Neural cell (in vitro differentiated cells): ENCODE data around the gene KCNK6. TPM values are rescaled to one million over a fixed set of nuclear protein-coding genes. Genes with fewer than 3 reads are reported as not detected.
"Not testable (repeated sequence)": the region's sequence is repeated elsewhere in the genome, so short reads cannot be mapped to it uniquely, and the experiment has no call there.

Experiments
- H2AFZ ChIP-seq: fragments of 200-600, 300-800 bp; sonication (generic), shearing (Covaris generic); 2 replicates; pipeline ENCODE4 v1.6.0; 2014; ENCODE audit warnings: low read depth, mild to moderate bottlenecking, antibody characterized with exemption, low read length, moderate library complexity
- H3F3A ChIP-seq: fragments of 200-600 bp; shearing (Covaris generic); 2 replicates; pipeline ENCODE4 v1.6.1; 2016; ENCODE audit warnings: mild to moderate bottlenecking, moderate library complexity, mixed read lengths, antibody characterized with exemption, low read length; ENCODE audit not compliant: insufficient read depth, poor library complexity, severe bottlenecking
- H3K27ac ChIP-seq: fragments of 200-600, 300-800 bp; sonication (generic), shearing (Covaris generic); 2 replicates; pipeline ENCODE4 v1.5.1; 2014; ENCODE audit warnings: mild to moderate bottlenecking, low read length, moderate library complexity
- H3K27me3 ChIP-seq: fragments of 300-800, 200-600 bp; sonication (generic), shearing (Covaris generic); 2 replicates; pipeline ENCODE4 v1.6.0; 2014; ENCODE audit warnings: mild to moderate bottlenecking, low read depth, low read length, moderate library complexity; ENCODE audit not compliant: insufficient read depth
- H3K36me3 ChIP-seq: fragments of 300-800, 200-600 bp; sonication (generic), shearing (Covaris generic); 2 replicates; pipeline ENCODE4 v1.5.1; 2014; ENCODE audit warnings: mild to moderate bottlenecking, antibody characterized with exemption, low read length, moderate library complexity; ENCODE audit not compliant: insufficient read depth
- H3K4me2 ChIP-seq: fragments of 300-800, 200-600 bp; sonication (generic), shearing (Covaris generic); 2 replicates; pipeline ENCODE4 v1.6.0; 2014; ENCODE audit warnings: mild to moderate bottlenecking, low read length
- H3K4me3 ChIP-seq: fragments of 300-800, 200-600 bp; sonication (generic), shearing (Covaris generic); 2 replicates; pipeline ENCODE4 v1.5.1; 2014; ENCODE audit warnings: mild to moderate bottlenecking, low read length, moderate library complexity
- H3K79me2 ChIP-seq: fragments of 200-600 bp; shearing (Covaris generic); replicated peaks from 2 replicates; pipeline ENCODE4 v1.6.0; 2014; ENCODE audit warnings: mild to moderate bottlenecking, low read length, moderate library complexity; ENCODE audit not compliant: insufficient read depth
- H3K9ac ChIP-seq: fragments of 300-800, 200-600 bp; sonication (generic), shearing (Covaris generic); 2 replicates; pipeline ENCODE4 v1.6.1; 2016; ENCODE audit warnings: mild to moderate bottlenecking, low read length, mixed read lengths
- H3K9me2 ChIP-seq: fragments of 200-600 bp; shearing (Covaris generic); 2 replicates; pipeline ENCODE4 v1.6.1; 2016; ENCODE audit warnings: mild to moderate bottlenecking, low read length, mixed read lengths; ENCODE audit not compliant: insufficient read depth
- H3K9me3 ChIP-seq: fragments of 200-600, 300-800 bp; sonication (generic), shearing (Covaris generic); 2 replicates; pipeline ENCODE4 v1.6.1; 2016; ENCODE audit warnings: mild to moderate bottlenecking, mixed run types, low read length, moderate library complexity, mixed read lengths
- H4K20me1 ChIP-seq: fragments of 200-600 bp; shearing (Covaris generic); 2 replicates; pipeline ENCODE4 v1.6.1; 2016; ENCODE audit warnings: mild to moderate bottlenecking, mixed run types; ENCODE audit not compliant: insufficient read depth
- EP300 ChIP-seq: fragments of 450-650 bp; conservative IDR thresholded peaks from 2 replicates; pipeline ENCODE4 v1.6.1; 2014; ENCODE audit warnings: antibody characterized with exemption, mild to moderate bottlenecking, moderate library complexity; ENCODE audit not compliant: poor library complexity, severe bottlenecking
- EZH2 ChIP-seq: fragments of 200-600, 300-800 bp; shearing (Covaris generic), sonication (generic); IDR thresholded peaks from 2 replicates; pipeline ENCODE4 v1.6.1; 2014; ENCODE audit warnings: antibody characterized with exemption, low read length, borderline replicate concordance, mild to moderate bottlenecking; ENCODE audit not compliant: insufficient read depth, poor library complexity, severe bottlenecking
- POLR2AphosphoS5 ChIP-seq: IDR thresholded peaks from 2 replicates; pipeline ENCODE4 v1.6.1; 2012
- RAD21 ChIP-seq: fragments of 450-650 bp; conservative IDR thresholded peaks from 2 replicates; pipeline ENCODE4 v1.6.1; 2014; ENCODE audit warnings: antibody characterized with exemption, mild to moderate bottlenecking, moderate library complexity
- SMC3 ChIP-seq: fragments of 450-650 bp; conservative IDR thresholded peaks from 2 replicates; pipeline ENCODE4 v1.6.1; 2014; ENCODE audit warnings: antibody characterized with exemption, mild to moderate bottlenecking, moderate library complexity; ENCODE audit not compliant: poor library complexity
- TAF1 ChIP-seq: IDR thresholded peaks from 2 replicates; pipeline ENCODE4 v1.6.1; 2012; ENCODE audit warnings: low read depth
- polyA plus RNA-seq: library from polyadenylated mRNA; depleted of rRNA; stranded (reverse); fragments of >200 nt; gene quantifications from 2 replicates; pipeline ENCODE4 v1.2.3, GENCODE V29; 2014
- TF ChIP-seq, protein P1 (sequence below): fragments of 450-650 bp; IDR thresholded peaks from 2 replicates; pipeline ENCODE4 v1.5.1; 2014; ENCODE audit warnings: antibody characterized with exemption, mild to moderate bottlenecking, moderate library complexity; ENCODE audit not compliant: poor library complexity, severe bottlenecking
- TF ChIP-seq, protein P2 (sequence below): IDR thresholded peaks from 2 replicates; pipeline ENCODE4 v1.6.1; 2012; ENCODE audit warnings: borderline replicate concordance

KCNK6 gene
- polyA plus RNA-seq, 1 donor from 2014 or later = not detected

DNA sequence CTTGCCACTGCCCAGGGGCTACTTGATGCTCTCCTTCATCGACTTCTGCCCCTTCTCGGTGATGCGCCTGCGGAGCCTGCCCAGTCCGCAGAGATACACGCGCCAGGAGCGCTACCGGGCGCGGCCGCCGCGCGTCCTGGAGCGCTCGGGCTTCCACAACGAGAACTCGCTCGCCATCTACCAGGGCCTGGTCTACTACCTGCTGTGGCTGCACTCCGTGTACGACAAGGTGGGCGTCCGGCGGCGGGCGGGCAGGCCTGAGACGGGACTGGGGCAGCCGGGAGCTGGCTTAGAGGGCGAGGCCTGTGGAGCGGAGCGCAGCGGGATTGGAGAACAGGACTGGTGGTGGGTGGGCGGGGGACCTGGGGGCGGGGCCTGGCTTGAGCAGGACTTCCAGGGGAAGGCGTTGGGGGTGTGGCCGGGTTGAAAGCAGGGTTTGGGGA is 42.0 kb downstream of the KCNK6 start:
- Histone ChIP-seq H2AFZ (no peak overlapping the region), H3K9me2 (no peaks in the 10 kb centered on the region), H3F3A (no peaks in the 10 kb centered on the region), H3K4me3 (peak overlapping the region; percentile 88), H3K36me3 (no peaks in the 10 kb centered on the region), H3K9me3 (no peaks in the 10 kb centered on the region), H3K27ac (no peak overlapping the region), H3K27me3 (peaks cover 23% of the 10 kb centered on the region), H3K9ac (peak overlapping the region; percentile 53), H3K79me2 (no peaks in the 10 kb centered on the region), H3K4me2 (no peak overlapping the region), H4K20me1 (no peaks in the 10 kb centered on the region)
- TF ChIP-seq, protein P1, sequence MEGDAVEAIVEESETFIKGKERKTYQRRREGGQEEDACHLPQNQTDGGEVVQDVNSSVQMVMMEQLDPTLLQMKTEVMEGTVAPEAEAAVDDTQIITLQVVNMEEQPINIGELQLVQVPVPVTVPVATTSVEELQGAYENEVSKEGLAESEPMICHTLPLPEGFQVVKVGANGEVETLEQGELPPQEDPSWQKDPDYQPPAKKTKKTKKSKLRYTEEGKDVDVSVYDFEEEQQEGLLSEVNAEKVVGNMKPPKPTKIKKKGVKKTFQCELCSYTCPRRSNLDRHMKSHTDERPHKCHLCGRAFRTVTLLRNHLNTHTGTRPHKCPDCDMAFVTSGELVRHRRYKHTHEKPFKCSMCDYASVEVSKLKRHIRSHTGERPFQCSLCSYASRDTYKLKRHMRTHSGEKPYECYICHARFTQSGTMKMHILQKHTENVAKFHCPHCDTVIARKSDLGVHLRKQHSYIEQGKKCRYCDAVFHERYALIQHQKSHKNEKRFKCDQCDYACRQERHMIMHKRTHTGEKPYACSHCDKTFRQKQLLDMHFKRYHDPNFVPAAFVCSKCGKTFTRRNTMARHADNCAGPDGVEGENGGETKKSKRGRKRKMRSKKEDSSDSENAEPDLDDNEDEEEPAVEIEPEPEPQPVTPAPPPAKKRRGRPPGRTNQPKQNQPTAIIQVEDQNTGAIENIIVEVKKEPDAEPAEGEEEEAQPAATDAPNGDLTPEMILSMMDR = peak; percentile 62
- TF ChIP-seq EZH2 = no peak

DNA sequence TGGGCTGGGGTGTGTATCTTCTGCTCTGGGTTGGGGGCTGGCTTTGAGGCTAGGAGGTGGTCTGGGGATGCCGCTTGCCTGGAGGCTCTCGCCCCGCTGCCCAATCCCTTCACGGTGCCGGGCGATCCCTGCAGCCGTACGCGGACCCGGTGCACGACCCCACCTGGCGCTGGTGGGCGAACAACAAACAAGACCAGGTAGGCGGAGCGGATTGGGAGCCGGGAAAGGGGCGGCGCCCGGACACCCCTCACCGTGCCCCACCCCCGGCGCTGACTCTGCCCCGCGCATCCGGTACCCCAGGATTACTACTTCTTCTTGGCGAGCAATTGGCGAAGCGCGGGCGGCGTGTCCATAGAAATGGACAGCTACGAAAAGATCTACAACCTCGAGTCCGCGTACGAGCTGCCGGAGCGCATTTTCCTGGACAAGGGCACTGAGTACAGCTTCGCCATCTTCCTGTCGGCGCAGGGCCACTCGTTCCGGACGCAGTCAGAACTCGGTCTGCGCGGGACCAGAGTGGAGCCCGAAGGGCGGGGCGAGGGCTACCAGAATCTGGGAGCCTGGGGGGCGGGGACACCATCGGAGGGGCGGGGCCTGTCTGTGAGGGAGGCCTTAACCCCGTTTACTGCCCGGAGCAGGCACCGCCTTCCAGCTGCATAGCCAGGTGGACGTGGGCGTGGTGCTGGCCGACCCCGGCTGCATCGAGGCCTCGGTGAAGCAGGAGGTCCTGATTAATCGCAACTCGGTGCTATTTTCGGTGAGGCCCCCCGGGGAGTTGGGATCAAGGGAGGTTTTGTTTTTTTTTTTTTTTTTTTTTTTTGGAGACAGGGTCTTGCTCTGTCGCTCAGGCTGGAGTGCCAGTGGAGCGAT is 42.7 kb downstream of the KCNK6 start:
- peak overlapping the region; percentile 78 for H3K4me2 ChIP-seq
- H3K9me2 ChIP-seq = no peaks in the 10 kb centered on the region
- no peaks in the 10 kb centered on the region for H3K36me3 ChIP-seq
- TF ChIP-seq EP300 (no peak), POLR2AphosphoS5 (peak; percentile 10)
- peak overlapping the region; percentile 1 for H2AFZ ChIP-seq
- H3F3A ChIP-seq = no peaks in the 10 kb centered on the region
- H3K9ac ChIP-seq = peak overlapping the region; percentile 53
- no peaks in the 10 kb centered on the region for H3K9me3 ChIP-seq
- H4K20me1 ChIP-seq = no peaks in the 10 kb centered on the region
- H3K4me3 ChIP-seq = peak overlapping the region; percentile 88
- H3K27me3 ChIP-seq = peaks cover 23% of the 10 kb centered on the region
- no peaks in the 10 kb centered on the region for H3K79me2 ChIP-seq
- no peak overlapping the region for H3K27ac ChIP-seq

DNA sequence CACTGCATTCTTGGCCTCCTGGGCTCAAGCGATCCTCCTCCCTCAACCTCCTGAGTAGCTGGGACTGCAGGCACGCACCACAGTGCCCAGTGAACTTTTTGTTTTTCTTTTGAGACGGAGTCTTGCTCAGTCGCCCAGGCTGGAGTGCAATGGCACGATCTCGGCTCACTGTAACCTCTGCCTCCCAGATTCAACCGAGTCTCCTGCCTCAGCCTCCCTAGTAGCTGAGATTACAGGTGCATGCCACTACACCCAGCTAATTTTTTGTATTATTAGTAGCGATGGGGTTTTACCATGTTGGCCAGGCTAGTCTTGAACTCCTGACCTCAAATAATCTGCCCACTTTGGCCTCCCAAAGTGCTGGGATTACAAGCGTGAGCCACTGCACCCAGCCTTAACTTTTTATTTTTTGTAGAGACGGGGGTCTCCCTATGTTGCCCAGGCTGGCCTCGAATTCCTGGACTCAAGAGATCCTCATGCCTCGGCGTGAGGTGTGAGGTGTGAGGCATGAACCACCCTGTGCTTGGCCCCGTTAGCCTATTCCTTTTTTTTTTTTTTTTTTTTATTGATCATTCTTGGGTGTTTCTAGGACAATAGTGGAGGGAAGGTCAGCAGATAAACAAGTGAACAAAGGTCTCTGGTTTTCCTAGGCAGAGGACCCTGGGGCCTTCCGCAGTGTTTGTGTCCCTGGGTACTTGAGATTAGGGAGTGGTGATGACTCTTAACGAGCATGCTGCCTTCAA is 43.5 kb downstream of the KCNK6 start:
- H4K20me1 ChIP-seq, H2AFZ ChIP-seq, H3F3A ChIP-seq, H3K9ac ChIP-seq, H3K79me2 ChIP-seq, H3K27ac ChIP-seq, H3K9me2 ChIP-seq, H3K36me3 ChIP-seq, H3K9me3 ChIP-seq: not testable (repeated sequence)
- peak overlapping the region; percentile 88 for H3K4me3 ChIP-seq
- peaks cover 23% of the 10 kb centered on the region for H3K27me3 ChIP-seq
- H3K4me2 ChIP-seq = peak overlapping the region; percentile 78

- H3K4me3 ChIP-seq = no peak overlapping the region
- no peaks in the 10 kb centered on the region for H3F3A ChIP-seq
- no peaks in the 10 kb centered on the region for H3K79me2 ChIP-seq
- no peak overlapping the region for H2AFZ ChIP-seq
- no peaks in the 10 kb centered on the region for H3K9me2 ChIP-seq
- H4K20me1 ChIP-seq = no peaks in the 10 kb centered on the region
- H3K9me3 ChIP-seq = no peaks in the 10 kb centered on the region
- H3K4me2 ChIP-seq = no peak overlapping the region
- no peak overlapping the region for H3K27ac ChIP-seq
- H3K36me3 ChIP-seq = no peaks in the 10 kb centered on the region
- H3K27me3 ChIP-seq = peaks cover 8% of the 10 kb centered on the region
- H3K9ac ChIP-seq = no peak overlapping the region
- TF ChIP-seq SMC3 = no peak
- TF ChIP-seq EZH2 = no peak
- no peak for TF ChIP-seq EP300
- TF ChIP-seq POLR2AphosphoS5 = no peak
- no peak for TF ChIP-seq TAF1
- no peak for TF ChIP-seq RAD21
- TF ChIP-seq, protein P1 = no peak
- TF ChIP-seq, protein P2, sequence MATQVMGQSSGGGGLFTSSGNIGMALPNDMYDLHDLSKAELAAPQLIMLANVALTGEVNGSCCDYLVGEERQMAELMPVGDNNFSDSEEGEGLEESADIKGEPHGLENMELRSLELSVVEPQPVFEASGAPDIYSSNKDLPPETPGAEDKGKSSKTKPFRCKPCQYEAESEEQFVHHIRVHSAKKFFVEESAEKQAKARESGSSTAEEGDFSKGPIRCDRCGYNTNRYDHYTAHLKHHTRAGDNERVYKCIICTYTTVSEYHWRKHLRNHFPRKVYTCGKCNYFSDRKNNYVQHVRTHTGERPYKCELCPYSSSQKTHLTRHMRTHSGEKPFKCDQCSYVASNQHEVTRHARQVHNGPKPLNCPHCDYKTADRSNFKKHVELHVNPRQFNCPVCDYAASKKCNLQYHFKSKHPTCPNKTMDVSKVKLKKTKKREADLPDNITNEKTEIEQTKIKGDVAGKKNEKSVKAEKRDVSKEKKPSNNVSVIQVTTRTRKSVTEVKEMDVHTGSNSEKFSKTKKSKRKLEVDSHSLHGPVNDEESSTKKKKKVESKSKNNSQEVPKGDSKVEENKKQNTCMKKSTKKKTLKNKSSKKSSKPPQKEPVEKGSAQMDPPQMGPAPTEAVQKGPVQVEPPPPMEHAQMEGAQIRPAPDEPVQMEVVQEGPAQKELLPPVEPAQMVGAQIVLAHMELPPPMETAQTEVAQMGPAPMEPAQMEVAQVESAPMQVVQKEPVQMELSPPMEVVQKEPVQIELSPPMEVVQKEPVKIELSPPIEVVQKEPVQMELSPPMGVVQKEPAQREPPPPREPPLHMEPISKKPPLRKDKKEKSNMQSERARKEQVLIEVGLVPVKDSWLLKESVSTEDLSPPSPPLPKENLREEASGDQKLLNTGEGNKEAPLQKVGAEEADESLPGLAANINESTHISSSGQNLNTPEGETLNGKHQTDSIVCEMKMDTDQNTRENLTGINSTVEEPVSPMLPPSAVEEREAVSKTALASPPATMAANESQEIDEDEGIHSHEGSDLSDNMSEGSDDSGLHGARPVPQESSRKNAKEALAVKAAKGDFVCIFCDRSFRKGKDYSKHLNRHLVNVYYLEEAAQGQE = no peak
Observed at GRCh38 chr19:38367041-38367440, 47.4 kb downstream of the KCNK6 start.
